HG02759 (cell line): ENCODE data around the gene FOXN3.
"Not testable (repeated sequence)": the region's sequence is repeated elsewhere in the genome, so short reads cannot be mapped to it uniquely, and the experiment has no call there.

ENCODE experiments used
- ATAC-seq: cut with Tn5 transposase; IDR thresholded peaks from one replicate; pipeline ENCODE4 v1.9.1; 2021; ENCODE audit warnings: mild to moderate bottlenecking, moderate library complexity; ENCODE audit not compliant: unreplicated experiment

FOXN3 gene

GRCh38 chr14:89179891-89180404 lies 237.1 kb downstream of the FOXN3 start:
- ATAC-seq = no peak

- no peak for ATAC-seq
These were observed 238.1 kb downstream of the FOXN3 start for GRCh38 chr14:89178800-89179535.

GRCh38 chr14:89178376-89178775 lies 238.7 kb downstream of the FOXN3 start:
- no peak for ATAC-seq

- ATAC-seq = no peak
These were observed 240.9 kb downstream of the FOXN3 start for GRCh38 chr14:89175881-89176799.

GRCh38 chr14:89171628-89172027 lies 245.4 kb downstream of the FOXN3 start:
- ATAC-seq = no peak

- ATAC-seq = no peak
These were observed 245.9 kb downstream of the FOXN3 start for GRCh38 chr14:89171168-89171567.

- no peak for ATAC-seq
These were observed 249.3 kb downstream of the FOXN3 start for GRCh38 chr14:89167705-89168104.

GRCh38 chr14:89166633-89167032 lies 250.4 kb downstream of the FOXN3 start:
- ATAC-seq = no peak

GRCh38 chr14:89165189-89166181 lies 251.5 kb downstream of the FOXN3 start:
- peak; percentile 59 for ATAC-seq

GRCh38 chr14:89164168-89165073 lies 252.6 kb downstream of the FOXN3 start:
- ATAC-seq = peak; percentile 33

- no peak for ATAC-seq
These were observed 253.9 kb downstream of the FOXN3 start for GRCh38 chr14:89163031-89163636.

- no peak for ATAC-seq
These were observed 254.4 kb downstream of the FOXN3 start for GRCh38 chr14:89162586-89162985.

GRCh38 chr14:89160437-89160836 lies 256.6 kb downstream of the FOXN3 start:
- no peak for ATAC-seq

- ATAC-seq = no peak
These were observed 258.3 kb downstream of the FOXN3 start for GRCh38 chr14:89158701-89159100.

GRCh38 chr14:89158104-89158503 lies 258.9 kb downstream of the FOXN3 start:
- ATAC-seq = not testable (repeated sequence)

- no peak for ATAC-seq
These were observed 261.5 kb downstream of the FOXN3 start for GRCh38 chr14:89155491-89155890.

GRCh38 chr14:89151693-89152092 lies 265.3 kb downstream of the FOXN3 start:
- not testable (repeated sequence) for ATAC-seq

GRCh38 chr14:89146274-89146673 lies 270.8 kb downstream of the FOXN3 start:
- ATAC-seq = no peak

- ATAC-seq = no peak
These were observed 272.4 kb downstream of the FOXN3 start for GRCh38 chr14:89144642-89145041.
